Endothelial cell of umbilical vein (primary cell): ENCODE data around the gene CLSTN2. TPM values are rescaled to one million over a fixed set of nuclear protein-coding genes. Genes with fewer than 3 reads are reported as not detected.

ENCODE experiments used
- BruUV-seq: library from RNA; stranded (reverse); fragments of 400-500 nt; replicated peaks from 2 replicates; lab custom pipeline; 2021; lab: Mats Ljungman, UMichigan
- CTCF ChIA-PET: fragments of 300-600, 350-600 bp; sonication (Branson Sonifier 250); formaldehyde crosslinking; loops from one replicate; lab custom pipeline; 2021; ENCODE audit warnings: antibody characterized with exemption, inconsistent platforms; lab: Charles Lee
- POLR2A ChIA-PET: fragments of 300-600, 350-600 bp; sonication (Branson Sonifier 250); formaldehyde crosslinking; loops from one replicate; lab custom pipeline; 2021; ENCODE audit warnings: antibody characterized with exemption, inconsistent platforms; lab: Charles Lee
- DNase-seq: peaks from one replicate; pipeline ENCODE4 v3.0.0-alpha.2; 2011; ENCODE audit warnings: low read depth, low spot score
- FAIRE-seq: peaks from 2 replicates; lab custom pipeline; 2011; peaks lifted over from hg19 to GRCh38; lab: Jason Lieb, UNC
- H2AFZ ChIP-seq: 2 replicates; pipeline ENCODE4 v1.6.0; 2012; ENCODE audit warnings: low read depth, low read length, control low read depth, inconsistent platforms
- H3K27ac ChIP-seq: 2 replicates; pipeline ENCODE4 v1.5.1; 2011; ENCODE audit warnings: low read depth, mild to moderate bottlenecking, control low read depth, low read length, moderate library complexity; ENCODE audit not compliant: insufficient read depth
- H3K27me3 ChIP-seq, 2 experiments: 2 replicates each; pipeline versions ENCODE4 v1.6.0 to v1.6.1; 2011; ENCODE audit warnings: low read length in 2 of 2, mixed read lengths in 1 of 2; ENCODE audit not compliant: control insufficient read depth in 2 of 2, insufficient read depth in 2 of 2
- H3K36me3 ChIP-seq, 2 experiments: 2 replicates in 1 of 2; 3 replicates in 1 of 2; pipeline ENCODE4 v1.5.1; 2011; ENCODE audit warnings: low read length in 2 of 2, mild to moderate bottlenecking in 1 of 2, moderate library complexity in 1 of 2; ENCODE audit not compliant: control insufficient read depth in 2 of 2, insufficient read depth in 2 of 2; ENCODE audit errors: extremely low read depth in 1 of 2
- H3K4me1 ChIP-seq: 3 replicates; pipeline ENCODE4 v1.5.1; 2011; ENCODE audit warnings: mild to moderate bottlenecking, low read length; ENCODE audit not compliant: control insufficient read depth, insufficient read depth; ENCODE audit errors: extremely low read depth
- H3K4me2 ChIP-seq: 2 replicates; pipeline ENCODE4 v1.6.1; 2011; ENCODE audit warnings: low read length, control low read depth, mixed read lengths; ENCODE audit not compliant: insufficient read depth
- H3K4me3 ChIP-seq, 3 experiments: fragments of 200-600 bp in 1 of 3; sonication (generic), shearing (Covaris generic) in 1 of 3; replicated peaks in 1 of 3; 2 replicates each; pipeline ENCODE4 v1.5.1; 2011 to 2016; ENCODE audit warnings: control low read depth in 3 of 3, low read length in 3 of 3, mild to moderate bottlenecking in 2 of 3, inconsistent platforms in 1 of 3, low read depth in 1 of 3, moderate library complexity in 1 of 3; ENCODE audit not compliant: insufficient read depth in 1 of 3
- H3K79me2 ChIP-seq: 2 replicates; pipeline ENCODE4 v1.6.0; 2012; ENCODE audit warnings: low read length, inconsistent platforms; ENCODE audit not compliant: control insufficient read depth, insufficient read depth
- H3K9ac ChIP-seq: replicated peaks from 2 replicates; pipeline ENCODE3; 2011; ENCODE audit warnings: low read length, control low read depth; ENCODE audit not compliant: insufficient read depth; ENCODE audit errors: extremely low read depth
- H3K9me1 ChIP-seq: replicated peaks from 3 replicates; pipeline ENCODE4 v1.6.0; 2011; ENCODE audit warnings: mild to moderate bottlenecking, low read length; ENCODE audit not compliant: control insufficient read depth, insufficient read depth; ENCODE audit errors: extremely low read depth
- H3K9me3 ChIP-seq: replicated peaks from 2 replicates; pipeline ENCODE4 v1.5.1; 2012; ENCODE audit warnings: low read length, inconsistent platforms; ENCODE audit not compliant: control insufficient read depth, insufficient read depth
- H4K20me1 ChIP-seq: replicated peaks from 2 replicates; pipeline ENCODE3; 2011; ENCODE audit warnings: mild to moderate bottlenecking, low read length; ENCODE audit not compliant: control insufficient read depth, insufficient read depth; ENCODE audit errors: extremely low read depth
- CTCF ChIP-seq, 2 donors: IDR thresholded peaks; 1 replicate in 1 of 2; 2 replicates in 1 of 2; pipeline ENCODE4 v1.5.1; 2011; ENCODE audit warnings: low read length in 2 of 2, mild to moderate bottlenecking in 2 of 2, moderate library complexity in 2 of 2, control low read depth in 1 of 2, inconsistent platforms in 1 of 2, low read depth in 1 of 2; ENCODE audit not compliant: insufficient read depth in 1 of 2; ENCODE audit errors: extremely low read depth in 1 of 2
- EZH2 ChIP-seq: IDR thresholded peaks from 2 replicates; pipeline ENCODE4 v1.6.1; 2012; ENCODE audit warnings: borderline replicate concordance, low read depth, mild to moderate bottlenecking, moderate library complexity, low read length, inconsistent platforms; ENCODE audit not compliant: severe bottlenecking
- FOS ChIP-seq: IDR thresholded peaks from 2 replicates; pipeline ENCODE4 v1.6.1; 2011; ENCODE audit warnings: mild to moderate bottlenecking, low read length, moderate library complexity, borderline replicate concordance; ENCODE audit not compliant: insufficient read depth
- GATA2 ChIP-seq: IDR thresholded peaks from 2 replicates; pipeline ENCODE4 v1.7.0; 2011; ENCODE audit warnings: low read depth, mild to moderate bottlenecking, moderate library complexity, mixed read lengths, low read length; ENCODE audit not compliant: insufficient read length, insufficient read depth
- JUN ChIP-seq: IDR thresholded peaks from 2 replicates; pipeline ENCODE4 v1.6.1; 2011; ENCODE audit warnings: borderline replicate concordance, low read depth; ENCODE audit not compliant: insufficient read length, insufficient read depth
- MYC ChIP-seq: IDR thresholded peaks from one replicate; pipeline ENCODE4 v1.6.1; 2011; ENCODE audit warnings: mild to moderate bottlenecking, low read depth, low read length
- POLR2A ChIP-seq: IDR thresholded peaks from 2 replicates; pipeline ENCODE4 v1.6.1; 2012; ENCODE audit warnings: low read depth, mild to moderate bottlenecking, control low read depth, low read length
- POLR2AphosphoS5 ChIP-seq: IDR thresholded peaks from 2 replicates; pipeline ENCODE4 v1.6.1; 2012; ENCODE audit warnings: low read depth, mild to moderate bottlenecking, control low read depth, low read length, moderate library complexity; ENCODE audit not compliant: insufficient read depth
- dilution Hi-C: fragments of 300-500 bp; cut with MboI; formaldehyde crosslinking; loops from one replicate; pipeline ENCODE4 v1.15.0; 2019; ENCODE audit warnings: low sequenced_read_pairs; ENCODE audit not compliant: extremely low pct_ligation_motif_present
- intact Hi-C: fragments of 100-400 bp; cut with micrococcal nuclease; formaldehyde crosslinking; loops from one replicate; pipeline ENCODE4 v1.10.0; 2022
- polyA plus RNA-seq, 4 experiments: library from polyadenylated mRNA; depleted of rRNA in 3 of 4; stranded (reverse) in 3 of 4; unstranded in 1 of 4; fragments of >200 nt; gene quantifications; 2 replicates each; pipeline versions ENCODE4 v1.2.1 to v1.2.3, GENCODE V29; 2011 to 2012; ENCODE audit warnings: missing spikeins in 1 of 4
- total RNA-seq: library from RNA; stranded (reverse); gene quantifications from 2 replicates; pipeline ENCODE4 v1.2.3, GENCODE V29; 2021
- TF ChIP-seq, protein P1 (sequence below): IDR thresholded peaks from 2 replicates; pipeline ENCODE4 v1.6.1; 2011; ENCODE audit not compliant: insufficient read depth, insufficient read length

The CLSTN2 gene
- total and polyA plus RNA-seq, 2 donors (not counting 3 experiments of a cell fraction or from before 2014, with no cell fraction given), result 0.26 to 0.38 TPM

- no peaks in the 10 kb centered on the region for H4K20me1 ChIP-seq
- no peaks in the 10 kb centered on the region for H3K9me3 ChIP-seq
- H3K4me1 ChIP-seq, result no peaks in the 10 kb centered on the region
- ChIA-PET CTCF (no interaction called here), POLR2A (no interaction called here)
- no peaks in the 10 kb centered on the region for H3K79me2 ChIP-seq
- no peaks in the 10 kb centered on the region for H3K36me3 ChIP-seq
- no peak overlapping the region for H3K4me3 ChIP-seq
- H3K4me2 ChIP-seq, result no peak overlapping the region
- BruUV-seq, result no TSS peak
- dilution Hi-C loops, result no loop called here
- no peaks in the 10 kb centered on the region for H3K27me3 ChIP-seq
- H3K9me1 ChIP-seq, result no peaks in the 10 kb centered on the region
- no peak for TF ChIP-seq EZH2
- no peak for TF ChIP-seq FOS
- no peak for TF ChIP-seq POLR2AphosphoS5
- no peak for TF ChIP-seq GATA2
- no peak for TF ChIP-seq MYC
- no peak for TF ChIP-seq POLR2A
- TF ChIP-seq JUN, result no peak
- TF ChIP-seq CTCF (IDR thresholded peaks at IDR 0.05; ENCODE audit: extremely low read depth in 1 of 2, insufficient read depth in 1 of 2, low read depth in 1 of 2, low read length in 2 of 2), result no peak
- TF ChIP-seq, protein P1, sequence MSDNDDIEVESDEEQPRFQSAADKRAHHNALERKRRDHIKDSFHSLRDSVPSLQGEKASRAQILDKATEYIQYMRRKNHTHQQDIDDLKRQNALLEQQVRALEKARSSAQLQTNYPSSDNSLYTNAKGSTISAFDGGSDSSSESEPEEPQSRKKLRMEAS, result no peak
- H2AFZ ChIP-seq, result no peak overlapping the region
- DNase-seq (no peak), FAIRE-seq (no peak)
- no peak overlapping the region for H3K27ac ChIP-seq
- no peak overlapping the region for H3K9ac ChIP-seq
- intact Hi-C loops, result no loop called here
Measured at GRCh38 chr3:140576449-140576848, 641.5 kb downstream of the CLSTN2 start.
